HG03575 (cell line): Measurements from ENCODE around the gene ZNF76.

Source experiments
- ATAC-seq: cut with Tn5 transposase; IDR thresholded peaks from one replicate; pipeline ENCODE4 v1.9.1; 2021; ENCODE audit not compliant: unreplicated experiment, insufficient number of reproducible peaks, low FRiP score; ENCODE audit errors: extremely low read depth

The ZNF76 gene

GRCh38 chr6:35259194-35259947 is at the start of gene ZNF76:
TSS of gene ZNF76 (plus strand) at chr6:35259735. CDS start at chr6:35281152, 21,417 bp downstream.
- ATAC-seq: peak; percentile 29

- ATAC-seq: no peak
Measured at GRCh38 chr6:35213298-35213791, 46.2 kb upstream of the ZNF76 start.

GRCh38 chr6:35213824-35214756 is 45.4 kb upstream of the ZNF76 start, which contains the start of gene SCUBE3:
TSS of gene SCUBE3 (plus strand) at chr6:35213956. CDS start at chr6:35214419, 463 bp downstream.
- ATAC-seq: no peak

GRCh38 chr6:35214869-35215664 is 44.5 kb upstream of the ZNF76 start:
- ATAC-seq: no peak

GRCh38 chr6:35215665-35216411 is 43.7 kb upstream of the ZNF76 start:
- no peak for ATAC-seq

- ATAC-seq: no peak
Measured at GRCh38 chr6:35216412-35216732, 43.2 kb upstream of the ZNF76 start.

- ATAC-seq: no peak
Measured at GRCh38 chr6:35216851-35217811, 42.4 kb upstream of the ZNF76 start.

DNA sequence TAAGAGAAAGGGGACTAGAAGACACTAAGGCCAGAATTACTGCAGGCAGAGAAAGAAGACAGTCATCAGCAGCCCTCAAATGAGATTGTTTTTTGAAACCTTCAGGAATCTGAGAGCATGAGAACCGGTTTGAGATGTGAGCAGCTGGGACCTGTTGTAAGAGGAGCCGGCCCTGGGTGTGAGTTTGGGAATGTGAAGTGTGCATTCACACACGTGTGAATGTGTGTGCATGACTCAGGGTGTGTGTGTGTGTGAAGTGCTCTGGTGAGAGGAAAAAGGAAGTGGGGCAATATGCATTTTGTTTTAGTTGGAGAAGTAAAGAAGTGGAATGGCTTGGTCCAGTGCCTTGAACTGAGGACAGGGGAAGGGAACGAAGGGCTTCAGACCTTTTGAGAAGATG is 41.5 kb upstream of the ZNF76 start:
- ATAC-seq: no peak

DNA sequence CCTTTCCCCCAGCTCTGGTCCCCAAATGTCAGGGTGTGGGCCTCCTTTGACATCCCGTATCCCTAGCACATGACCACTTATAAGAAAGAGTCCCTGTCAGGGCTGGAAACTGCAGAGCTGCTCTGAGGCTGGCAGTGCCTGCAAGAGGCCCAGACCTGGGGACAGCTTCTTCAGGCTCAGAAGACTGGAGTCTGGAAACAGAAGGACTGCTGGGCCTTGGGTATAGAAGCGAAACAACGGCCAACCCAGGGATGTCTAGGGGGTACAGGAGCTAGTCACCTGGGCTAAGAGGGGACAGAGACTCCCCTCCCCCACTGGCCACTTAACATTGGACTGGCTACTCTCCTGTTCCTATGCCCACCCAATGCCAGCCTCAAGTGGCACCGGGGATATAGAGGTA is 41.1 kb upstream of the ZNF76 start:
- no peak for ATAC-seq

DNA sequence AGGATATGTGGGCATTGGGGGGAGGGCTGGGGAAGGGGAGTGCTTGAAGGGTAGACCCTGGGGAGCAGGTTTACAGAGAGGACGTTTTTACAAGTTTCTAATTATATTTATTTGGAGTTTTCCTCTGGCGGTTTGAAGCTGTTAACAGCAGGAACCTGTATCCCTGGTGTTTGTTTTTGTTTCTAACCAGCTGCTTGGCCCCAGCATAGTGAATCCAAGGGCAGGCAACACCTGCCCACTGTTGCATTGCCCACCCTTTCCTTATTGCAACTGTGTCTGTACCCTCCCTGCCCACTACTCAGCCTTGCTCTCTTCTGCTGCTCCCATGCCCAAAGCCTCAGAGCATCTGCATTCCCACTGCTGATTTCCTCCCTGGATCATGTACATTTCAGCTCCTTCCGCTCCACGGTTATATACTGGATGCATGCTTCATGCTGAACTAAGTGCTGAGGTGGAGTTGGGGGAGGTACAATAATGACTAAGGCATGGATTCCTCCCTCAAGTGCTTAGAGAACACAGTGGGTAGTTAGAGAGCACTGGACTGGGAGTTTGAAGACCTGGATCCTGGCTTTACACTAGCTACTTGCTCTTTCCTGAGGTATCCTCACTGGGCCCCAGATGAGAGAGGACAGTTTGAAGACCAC is 39.7 kb upstream of the ZNF76 start:
- ATAC-seq: no peak

DNA sequence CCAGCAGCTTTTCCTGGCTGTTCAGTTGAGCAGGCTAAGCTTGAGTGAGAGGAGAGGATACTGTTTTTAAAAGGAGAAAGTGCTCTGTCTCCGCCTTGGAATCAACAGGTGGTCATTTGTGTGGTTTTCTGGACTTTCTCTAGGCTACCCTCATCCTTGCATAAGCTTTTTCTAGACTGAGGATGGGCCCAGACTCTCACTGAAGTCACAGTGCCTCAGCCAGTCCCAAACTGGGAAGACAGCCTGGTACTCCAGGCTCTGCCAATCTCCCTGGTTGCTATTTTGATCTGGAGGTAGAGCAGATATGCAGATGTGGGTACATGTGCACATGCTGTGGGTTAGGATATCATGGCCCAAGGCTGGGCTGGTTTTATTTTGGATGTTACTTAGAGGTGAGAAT is 38.8 kb upstream of the ZNF76 start:
- ATAC-seq: no peak

DNA sequence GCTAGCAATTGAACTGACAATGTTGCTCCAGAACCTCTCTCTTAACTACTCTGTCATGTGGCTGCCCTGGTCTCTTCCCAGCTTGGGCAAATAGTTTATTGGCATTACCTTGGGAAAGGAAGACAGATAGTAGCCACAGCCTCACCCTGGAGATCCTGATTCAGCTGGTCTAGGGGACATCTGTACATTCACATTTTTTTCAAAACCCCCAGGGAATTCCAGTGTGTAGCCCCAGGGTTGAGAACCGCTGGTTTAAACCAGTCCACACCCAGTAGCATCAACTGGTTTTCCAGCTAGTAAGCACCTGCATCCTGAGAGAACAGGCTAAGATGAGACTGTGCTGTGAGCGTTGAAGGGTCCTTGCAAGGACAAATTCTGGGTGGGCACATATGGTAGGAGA is 36.1 kb upstream of the ZNF76 start:
- no peak for ATAC-seq

DNA sequence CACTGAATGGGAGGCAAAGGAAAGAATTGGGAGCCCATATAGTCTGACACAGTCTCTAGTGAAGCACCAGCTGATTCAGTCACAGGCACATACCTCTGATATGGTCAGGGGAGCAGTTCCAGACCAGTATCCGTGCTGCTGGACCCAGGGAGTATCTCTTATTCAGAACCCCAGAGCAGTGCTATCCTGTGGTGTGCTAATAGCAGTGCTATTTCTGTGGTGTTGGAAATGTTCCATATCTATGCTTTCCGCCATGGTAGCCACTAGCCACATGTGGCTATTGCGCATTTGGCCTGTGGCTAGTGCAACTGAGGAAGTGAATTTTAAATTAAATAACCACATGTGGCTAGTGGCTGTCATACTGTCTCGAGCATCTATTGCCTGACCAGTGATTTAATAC is 34.8 kb upstream of the ZNF76 start:
- ATAC-seq: no peak

GRCh38 chr6:35228481-35228880 is 31.1 kb upstream of the ZNF76 start:
- ATAC-seq: no peak

DNA sequence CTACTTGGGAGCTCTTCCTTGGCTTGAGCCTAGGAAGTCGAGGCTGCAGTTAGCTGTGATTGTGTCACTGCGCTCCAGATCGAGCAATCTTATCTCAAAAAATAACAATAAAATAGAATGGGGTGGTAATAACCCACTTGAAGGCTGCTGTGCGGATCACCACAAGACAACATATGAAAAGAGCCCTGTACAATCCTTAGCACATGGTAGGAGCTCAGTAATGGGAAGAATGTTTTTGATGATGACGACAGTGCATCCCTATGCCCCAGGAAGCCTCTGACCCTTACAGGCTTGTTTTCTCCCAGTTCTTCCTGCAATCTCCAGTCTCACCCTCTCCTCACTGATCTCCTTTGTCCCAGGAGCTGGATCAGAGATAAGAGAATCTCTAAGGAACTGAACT is 30.2 kb upstream of the ZNF76 start:
- no peak for ATAC-seq

GRCh38 chr6:35230498-35230897 is 29.0 kb upstream of the ZNF76 start:
- no peak for ATAC-seq

DNA sequence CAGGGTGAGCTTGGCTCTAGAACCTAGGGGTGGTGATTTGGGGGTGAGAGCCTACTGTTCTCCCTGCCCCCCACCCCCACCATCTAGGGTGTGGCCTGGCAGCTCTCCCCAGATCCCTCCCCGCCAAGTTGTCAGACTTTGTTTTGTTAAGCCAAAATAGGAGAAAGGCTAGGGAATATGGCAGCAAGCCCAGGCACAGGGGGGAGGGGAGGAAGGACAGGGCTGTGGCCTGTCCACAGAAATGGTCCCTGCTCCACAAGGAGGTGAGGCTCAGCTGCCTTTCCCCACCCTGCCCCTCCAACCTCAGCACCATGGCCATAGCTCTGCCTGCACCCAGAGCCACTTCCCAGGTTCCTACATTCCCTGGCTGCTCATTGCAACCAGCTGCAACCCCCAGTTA is 28.6 kb upstream of the ZNF76 start:
- no peak for ATAC-seq
